Activated gamma-delta T cell treated with Interleukin-2 at 50 U/mL for 16 hours (primary cell): Measurements from ENCODE around the gene JAGN1.
"Not testable (repeated sequence)": the region's sequence is repeated elsewhere in the genome, so short reads cannot be mapped to it uniquely, and the experiment has no call there.

Experiments used
- DNase-seq: peaks from one replicate; pipeline ENCODE4 v3.0.0-alpha.2; 2020

JAGN1 gene

DNA sequence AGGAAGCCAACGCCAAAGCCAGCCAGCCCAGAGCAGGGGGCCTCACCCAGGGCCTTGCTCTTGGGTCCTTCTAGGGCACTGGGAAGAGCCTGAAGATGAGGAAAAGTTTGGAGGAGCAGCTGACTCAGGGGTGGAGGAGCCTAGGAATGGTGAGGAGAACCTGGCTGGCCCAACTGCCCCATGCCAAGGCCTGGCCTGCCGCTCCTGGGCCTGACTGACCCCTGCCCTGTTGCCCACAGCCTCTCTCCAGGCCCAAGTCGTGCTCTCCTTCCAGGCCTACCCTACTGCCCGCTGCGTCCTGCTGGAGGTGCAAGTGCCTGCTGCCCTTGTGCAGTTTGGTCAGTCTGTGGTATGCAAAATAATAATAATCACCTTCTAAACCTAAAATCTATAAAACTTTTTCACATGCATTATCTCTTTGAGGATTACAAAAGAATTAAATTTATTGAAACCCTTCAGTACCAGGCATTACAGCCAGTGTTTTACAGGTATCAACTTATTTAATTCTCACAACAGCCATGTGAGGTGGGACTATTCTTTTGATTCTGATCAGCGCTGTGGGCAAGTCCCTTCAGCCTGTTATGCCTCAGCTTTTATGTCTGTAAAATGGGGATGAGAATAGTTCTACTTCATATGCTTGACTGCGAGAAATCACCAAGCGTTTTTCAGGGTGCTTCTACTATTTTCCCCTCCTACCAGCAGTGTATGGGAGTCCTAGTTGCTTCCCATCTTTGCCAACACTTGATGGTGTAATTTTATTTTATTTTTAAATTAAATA, 28.0 kb downstream of the JAGN1 start:
- DNase-seq, result no peak

DNA sequence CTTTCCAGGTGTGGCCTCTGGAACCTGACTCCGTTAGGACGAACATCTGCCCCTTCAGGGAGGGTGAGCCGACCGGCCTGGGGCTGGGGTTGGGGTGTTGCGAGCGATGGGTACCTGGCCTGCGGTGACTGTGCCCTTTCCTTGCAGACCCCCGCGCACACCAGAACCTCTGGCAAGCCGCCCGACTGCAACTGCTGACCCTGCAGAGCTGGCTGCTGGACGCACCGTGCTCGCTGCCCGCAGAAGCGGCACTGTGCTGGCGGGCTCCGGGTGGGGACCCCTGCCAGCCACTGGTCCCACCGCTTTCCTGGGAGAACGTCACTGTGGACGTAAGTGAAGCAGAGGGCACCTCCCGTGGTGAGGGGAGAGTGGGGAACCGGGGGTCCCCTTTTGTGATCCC, 37.7 kb downstream of the JAGN1 start:
- DNase-seq, result no peak

DNA sequence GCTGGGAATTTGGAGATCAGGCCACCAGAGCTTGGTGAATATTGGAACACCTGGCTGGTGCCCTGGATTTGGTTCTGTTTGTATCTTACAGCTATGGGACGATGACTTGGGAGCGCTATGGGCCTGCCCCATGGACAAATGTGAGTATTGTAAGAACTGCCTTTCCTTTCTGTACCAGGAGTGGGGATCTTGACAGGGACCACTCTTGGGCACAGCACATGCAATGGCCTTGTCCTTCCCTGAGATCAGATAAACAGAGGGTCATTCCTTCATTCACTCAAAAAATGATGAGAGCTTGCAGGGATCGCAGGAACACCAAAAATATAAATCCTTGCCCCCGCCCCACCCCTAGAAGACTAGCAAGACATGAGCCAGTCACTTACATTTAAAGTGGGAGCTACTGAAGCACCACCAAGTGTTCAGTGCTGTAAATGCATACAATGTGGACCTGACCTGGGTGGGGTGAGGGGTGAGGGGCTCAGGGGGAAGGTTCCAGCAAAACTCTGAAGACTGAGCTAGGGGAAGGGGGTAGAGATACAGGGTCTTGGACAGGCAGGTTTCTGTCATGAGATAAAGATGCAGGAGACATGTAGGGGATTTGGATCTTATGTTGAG, 40.5 kb downstream of the JAGN1 start:
- DNase-seq, result no peak

DNA sequence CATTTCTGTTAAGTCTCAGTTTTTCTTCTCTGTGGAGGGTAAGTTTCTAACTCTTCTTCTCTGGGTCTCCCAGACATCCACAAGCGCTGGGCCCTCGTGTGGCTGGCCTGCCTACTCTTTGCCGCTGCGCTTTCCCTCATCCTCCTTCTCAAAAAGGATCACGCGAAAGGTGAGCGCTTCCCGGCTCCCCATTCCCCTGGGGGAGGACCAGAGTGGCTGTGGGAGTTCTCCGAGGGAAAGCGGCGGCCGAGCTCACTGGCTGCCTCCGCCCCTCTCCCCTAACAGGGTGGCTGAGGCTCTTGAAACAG, 42.1 kb downstream of the JAGN1 start:
- DNase-seq, result no peak

DNA sequence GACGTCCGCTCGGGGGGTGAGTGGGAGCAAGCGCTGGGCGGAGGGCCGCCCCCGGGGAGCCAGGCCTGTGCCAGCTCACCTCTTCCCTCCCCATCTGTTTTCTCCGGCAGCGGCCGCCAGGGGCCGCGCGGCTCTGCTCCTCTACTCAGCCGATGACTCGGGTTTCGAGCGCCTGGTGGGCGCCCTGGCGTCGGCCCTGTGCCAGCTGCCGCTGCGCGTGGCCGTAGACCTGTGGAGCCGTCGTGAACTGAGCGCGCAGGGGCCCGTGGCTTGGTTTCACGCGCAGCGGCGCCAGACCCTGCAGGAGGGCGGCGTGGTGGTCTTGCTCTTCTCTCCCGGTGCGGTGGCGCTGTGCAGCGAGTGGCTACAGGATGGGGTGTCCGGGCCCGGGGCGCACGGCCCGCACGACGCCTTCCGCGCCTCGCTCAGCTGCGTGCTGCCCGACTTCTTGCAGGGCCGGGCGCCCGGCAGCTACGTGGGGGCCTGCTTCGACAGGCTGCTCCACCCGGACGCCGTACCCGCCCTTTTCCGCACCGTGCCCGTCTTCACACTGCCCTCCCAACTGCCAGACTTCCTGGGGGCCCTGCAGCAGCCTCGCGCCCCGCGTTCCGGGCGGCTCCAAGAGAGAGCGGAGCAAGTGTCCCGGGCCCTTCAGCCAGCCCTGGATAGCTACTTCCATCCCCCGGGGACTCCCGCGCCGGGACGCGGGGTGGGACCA, 42.6 kb downstream of the JAGN1 start:
- peak; percentile 88 for DNase-seq

DNA sequence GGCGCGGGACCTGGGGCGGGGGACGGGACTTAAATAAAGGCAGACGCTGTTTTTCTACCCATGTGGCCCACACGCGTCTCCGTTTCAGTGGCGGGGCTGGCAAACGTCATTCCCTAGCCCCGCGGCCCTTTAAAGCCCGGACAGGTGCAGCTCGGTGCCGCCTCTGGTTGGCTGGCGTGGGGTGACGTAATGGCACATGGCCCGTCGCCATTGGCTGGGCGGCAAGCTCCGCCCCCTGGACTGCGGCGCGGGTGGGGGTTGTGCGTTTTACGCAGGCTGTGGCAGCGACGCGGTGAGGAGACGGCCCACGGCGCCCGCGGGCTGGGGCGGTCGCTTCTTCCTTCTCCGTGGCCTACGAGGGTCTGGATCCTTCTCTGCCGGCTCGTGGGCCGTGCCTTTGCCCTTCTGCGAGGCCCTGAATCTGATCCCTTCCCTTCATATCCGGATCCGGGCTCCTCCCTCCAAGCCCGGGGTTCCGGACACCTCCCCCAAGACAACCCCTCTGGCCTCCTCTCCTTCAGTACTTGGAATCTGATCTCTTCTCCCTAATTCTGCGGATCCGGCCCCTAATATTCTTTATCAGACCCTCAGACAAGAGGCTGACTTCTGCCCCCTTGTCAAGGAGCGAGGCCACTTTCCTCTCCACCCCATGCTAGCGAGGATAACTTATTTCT, 43.3 kb downstream of the JAGN1 start, which contains the start of gene CRELD1:
TSS of gene CRELD1 (plus strand) at position 274 of the 674 bp plus-strand sequence. CDS start 605 bp downstream, outside the sequence.
- DNase-seq, result peak; percentile 96

DNA sequence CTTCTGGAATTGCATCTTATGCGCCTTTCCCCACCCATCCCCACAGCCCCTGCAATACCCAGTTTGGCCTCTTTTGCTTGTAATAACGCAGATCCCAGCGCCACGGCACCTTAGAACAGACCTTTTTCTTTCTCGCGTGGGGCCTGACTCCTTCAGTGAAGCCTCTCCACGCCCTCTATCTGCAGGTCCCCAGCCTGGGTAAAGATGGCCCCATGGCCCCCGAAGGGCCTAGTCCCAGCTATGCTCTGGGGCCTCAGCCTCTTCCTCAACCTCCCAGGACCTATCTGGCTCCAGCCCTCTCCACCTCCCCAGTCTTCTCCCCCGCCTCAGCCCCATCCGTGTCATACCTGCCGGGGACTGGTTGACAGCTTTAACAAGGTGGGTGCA, 43.8 kb downstream of the JAGN1 start:
- DNase-seq, result no peak

DNA sequence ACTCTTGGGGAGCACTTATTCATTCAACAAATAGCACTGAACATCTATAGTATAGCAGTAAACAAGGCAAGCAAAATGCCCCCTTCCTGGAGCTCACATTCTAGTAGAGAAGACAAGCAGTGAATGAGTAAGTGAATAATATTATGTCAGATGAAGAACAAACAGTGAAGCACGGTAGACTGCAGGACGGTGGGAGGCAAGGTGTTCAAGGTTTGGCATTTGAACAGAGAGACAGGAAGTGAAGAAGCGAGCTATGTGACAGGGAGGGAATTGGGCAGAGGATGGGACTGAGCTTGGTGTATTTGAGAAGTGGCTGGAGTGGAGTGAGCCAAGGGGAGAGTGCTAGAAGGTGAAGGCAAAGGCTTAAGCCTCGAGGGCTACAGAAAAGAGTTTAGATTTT, 44.6 kb downstream of the JAGN1 start:
- DNase-seq, result no peak

DNA sequence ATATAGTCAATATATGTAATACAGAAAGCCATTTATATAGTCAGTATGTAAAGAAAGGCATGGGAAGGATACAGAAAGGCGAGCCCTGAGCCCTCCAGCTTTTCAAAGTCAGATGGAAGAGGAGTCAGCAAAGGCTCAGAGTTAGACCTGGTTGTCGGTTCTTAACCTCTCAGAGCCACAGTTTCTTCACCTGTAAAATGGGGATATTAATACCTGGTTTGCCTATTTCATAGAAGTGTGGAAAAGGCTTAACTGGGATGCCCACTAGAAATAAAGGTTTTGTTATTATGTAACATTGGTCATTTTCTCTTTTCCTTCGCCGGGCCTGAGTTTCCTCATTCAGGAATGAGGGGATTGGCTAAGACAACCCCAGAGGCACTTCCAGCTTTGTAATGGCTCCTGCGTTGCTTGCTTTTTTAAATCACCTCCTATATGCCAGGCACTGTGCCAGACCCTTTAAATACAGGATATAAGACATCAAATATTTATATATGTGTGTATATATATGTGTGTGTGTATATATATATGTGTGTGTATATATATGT, 45.6 kb downstream of the JAGN1 start:
- DNase-seq, result no peak

DNA sequence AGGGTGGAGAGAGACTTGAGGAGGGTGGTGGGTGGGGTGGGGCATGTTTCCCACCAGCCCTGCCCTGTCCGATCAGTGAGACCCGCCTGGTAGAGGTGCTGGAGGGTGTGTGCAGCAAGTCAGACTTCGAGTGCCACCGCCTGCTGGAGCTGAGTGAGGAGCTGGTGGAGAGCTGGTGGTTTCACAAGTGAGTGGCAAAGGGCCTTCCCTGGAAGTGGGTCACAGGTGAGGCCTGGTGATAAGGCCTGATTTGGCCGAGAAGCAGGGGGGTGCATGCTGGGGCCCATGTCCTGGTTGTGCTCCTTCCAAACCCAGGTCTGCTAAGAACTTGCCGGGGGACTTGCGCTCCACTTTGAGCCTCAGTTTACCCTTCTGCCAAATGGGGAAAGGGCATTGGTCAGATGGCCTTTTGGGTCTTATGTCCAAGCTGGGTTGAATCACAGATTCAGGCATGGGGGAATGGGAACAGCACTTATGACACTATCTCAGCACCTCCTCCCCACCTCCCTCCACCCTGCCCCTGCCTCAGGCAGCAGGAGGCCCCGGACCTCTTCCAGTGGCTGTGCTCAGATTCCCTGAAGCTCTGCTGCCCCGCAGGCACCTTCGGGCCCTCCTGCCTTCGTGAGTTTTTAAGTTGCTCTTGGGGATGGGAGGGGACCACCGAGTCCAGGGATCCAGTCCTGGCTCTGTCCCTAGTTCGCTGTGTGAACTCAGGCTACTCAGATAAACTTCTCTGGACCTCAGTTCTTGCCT, 47.3 kb downstream of the JAGN1 start:
- no peak for DNase-seq

DNA sequence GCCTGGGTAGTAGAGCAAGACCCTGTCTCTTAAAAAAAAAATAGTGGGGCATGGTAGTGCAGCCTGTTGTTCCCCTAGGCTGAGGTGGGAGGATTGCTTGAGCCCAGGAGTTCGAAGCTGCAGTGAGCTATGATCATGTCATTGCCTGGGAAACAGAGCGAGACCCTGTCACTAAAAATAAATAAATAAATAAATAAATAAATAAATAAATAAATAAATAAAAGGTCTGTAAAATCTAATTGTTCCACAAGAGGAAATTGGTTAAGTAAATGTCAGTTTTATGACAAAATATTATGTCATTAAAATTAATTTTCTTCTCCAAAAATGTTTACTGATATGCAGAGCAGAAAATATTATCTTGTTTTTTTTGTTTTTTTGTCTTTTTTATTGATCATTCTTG, 48.6 kb downstream of the JAGN1 start:
- no peak for DNase-seq

DNA sequence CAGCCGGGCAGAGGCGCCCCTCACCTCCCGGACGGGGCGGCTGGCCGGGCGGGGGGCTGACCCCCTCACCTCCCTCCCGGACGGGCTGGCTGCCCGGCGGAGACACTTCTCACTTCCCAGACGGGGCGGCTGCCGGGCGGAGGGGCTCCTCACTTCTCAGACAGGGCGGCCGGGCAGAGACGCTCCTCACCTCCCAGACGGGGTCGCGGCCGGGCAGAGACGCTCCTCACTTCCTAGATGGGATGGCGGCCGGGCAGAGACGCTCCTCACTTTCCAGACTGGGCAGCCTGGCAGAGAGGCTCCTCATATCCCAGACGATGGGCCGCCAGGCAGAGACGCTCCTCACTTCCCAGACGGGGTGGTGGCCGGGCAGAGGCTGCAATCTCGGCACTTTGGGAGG, 49.5 kb downstream of the JAGN1 start:
- DNase-seq, result not testable (repeated sequence)

DNA sequence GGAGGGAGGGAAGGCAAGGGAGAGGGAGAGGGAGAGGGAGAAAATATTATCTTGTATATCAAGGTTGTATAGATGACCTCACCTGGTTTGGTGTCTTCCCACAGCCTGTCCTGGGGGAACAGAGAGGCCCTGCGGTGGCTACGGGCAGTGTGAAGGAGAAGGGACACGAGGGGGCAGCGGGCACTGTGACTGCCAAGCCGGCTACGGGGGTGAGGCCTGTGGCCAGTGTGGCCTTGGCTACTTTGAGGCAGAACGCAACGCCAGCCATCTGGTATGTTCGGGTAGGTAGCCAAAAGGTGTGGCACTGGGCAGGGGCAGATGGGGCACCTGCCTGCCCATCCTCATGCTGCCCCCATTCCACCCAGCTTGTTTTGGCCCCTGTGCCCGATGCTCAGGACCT, 50.3 kb downstream of the JAGN1 start:
- no peak for DNase-seq

DNA sequence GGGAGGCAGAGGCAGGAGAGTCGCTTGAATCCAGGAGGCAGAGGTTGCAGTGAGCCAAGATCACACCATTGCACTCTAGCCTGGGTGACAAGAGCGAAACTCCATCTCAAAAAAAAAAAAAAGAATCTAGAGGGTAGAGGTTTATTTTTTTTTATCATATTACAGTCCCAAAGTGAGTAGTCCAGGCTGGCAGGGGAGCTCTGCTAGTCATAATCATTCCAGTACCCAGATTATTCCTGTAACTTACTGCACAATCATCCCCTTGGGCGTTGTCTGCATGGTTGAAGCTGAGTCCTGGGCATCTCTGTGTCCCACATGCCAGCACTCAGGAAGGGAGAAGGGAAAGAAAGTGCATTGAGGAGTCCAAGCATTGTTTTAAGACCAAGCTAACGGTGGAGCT, 51.8 kb downstream of the JAGN1 start:
- DNase-seq, result no peak

DNA sequence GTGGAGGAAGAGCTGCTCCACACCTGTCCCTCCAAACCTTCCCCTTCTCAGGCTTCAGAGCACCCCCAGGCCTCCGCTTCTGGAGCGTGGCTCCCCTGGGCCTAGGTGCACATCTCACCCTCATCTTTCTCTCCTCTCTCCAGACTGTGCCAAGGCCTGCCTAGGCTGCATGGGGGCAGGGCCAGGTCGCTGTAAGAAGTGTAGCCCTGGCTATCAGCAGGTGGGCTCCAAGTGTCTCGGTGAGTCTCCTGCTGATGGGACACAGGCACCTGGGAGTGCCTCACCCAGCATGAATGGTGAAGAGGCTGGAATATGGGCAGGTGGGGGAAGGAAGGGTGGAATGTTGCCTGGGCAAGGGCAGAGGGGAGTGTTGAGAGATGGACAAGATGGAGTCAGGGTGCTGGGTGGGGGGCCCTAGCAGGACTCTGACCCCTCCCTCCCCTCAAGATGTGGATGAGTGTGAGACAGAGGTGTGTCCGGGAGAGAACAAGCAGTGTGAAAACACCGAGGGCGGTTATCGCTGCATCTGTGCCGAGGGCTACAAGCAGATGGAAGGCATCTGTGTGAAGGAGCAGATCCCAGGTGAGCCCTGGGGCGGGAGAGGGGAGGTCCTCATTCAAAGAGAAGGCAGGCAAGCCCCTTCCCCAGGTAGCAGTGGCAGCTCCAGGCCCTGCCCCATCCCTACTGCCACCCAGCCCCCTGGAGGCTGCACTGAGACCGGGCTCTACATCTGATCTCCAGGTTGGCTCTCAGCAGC, 52.7 kb downstream of the JAGN1 start:
- DNase-seq, result no peak
